Spleen (tissue), 11 donors: ENCODE measurements around the gene LIPE. TPM values are rescaled to one million over a fixed set of nuclear protein-coding genes. Genes with fewer than 3 reads are reported as not detected.

Experiments used
- DNase-seq: peaks from one replicate; pipeline ENCODE4 v3.0.0-alpha.2; 2020
- H3K27ac ChIP-seq, 8 donors: fragments of 200-600 bp; sonication (generic) in 7 of 8; 1 replicate in 4 of 8; 2 replicates in 4 of 8; pipeline versions ENCODE4 v1.5.0 to v1.8.0; 2016 to 2021; ENCODE audit warnings: inconsistent platforms in 4 of 8, mild to moderate bottlenecking in 4 of 8, moderate library complexity in 1 of 8
- H3K27me3 ChIP-seq, 7 donors: fragments of 200-600 bp; sonication (generic) in 6 of 7; replicated peaks in 1 of 7; 1 replicate in 4 of 7; 2 replicates in 3 of 7; pipeline versions ENCODE4 v1.5.0 to v1.8.0; 2016 to 2021; ENCODE audit warnings: inconsistent platforms in 3 of 7, mild to moderate bottlenecking in 1 of 7
- H3K36me3 ChIP-seq, 6 donors: fragments of 200-600 bp; sonication (generic) in 5 of 6; 1 replicate in 4 of 6; 2 replicates in 2 of 6; pipeline versions ENCODE4 v1.5.0 to v1.8.0; 2016 to 2021; ENCODE audit warnings: inconsistent platforms in 2 of 6
- H3K4me1 ChIP-seq, 6 donors: fragments of 200-600 bp; sonication (generic) in 5 of 6; 1 replicate in 3 of 6; 2 replicates in 3 of 6; pipeline versions ENCODE4 v1.5.0 to v1.8.0; 2016 to 2021; ENCODE audit warnings: inconsistent platforms in 3 of 6
- H3K4me3 ChIP-seq, 8 donors: fragments of 200-600 bp; sonication (generic) in 7 of 8; 1 replicate in 4 of 8; 2 replicates in 4 of 8; pipeline versions ENCODE4 v1.5.0 to v1.8.0; 2016 to 2021; ENCODE audit warnings: inconsistent platforms in 4 of 8, mild to moderate bottlenecking in 4 of 8, moderate library complexity in 2 of 8
- H3K9me3 ChIP-seq, 8 donors: fragments of 200-600 bp; sonication (generic) in 7 of 8; 1 replicate in 4 of 8; 2 replicates in 4 of 8; pipeline versions ENCODE4 v1.5.0 to v1.8.0; 2016 to 2021; ENCODE audit warnings: inconsistent platforms in 4 of 8
- POLR2A ChIP-seq, 3 donors: fragments of 450-650 bp; IDR thresholded peaks; one replicate each; pipeline ENCODE4 v1.5.1; 2017; ENCODE audit warnings: antibody characterized with exemption in 3 of 3, mild to moderate bottlenecking in 1 of 3
- POLR2AphosphoS5 ChIP-seq, 3 donors: sonication (generic); formaldehyde crosslinking; IDR thresholded peaks; one replicate each; pipeline ENCODE4 v1.5.1; 2017; ENCODE audit warnings: antibody characterized with exemption in 3 of 3
- WGBS, 5 donors: extraction: QIAGEN DNeasy Blood & Tissue Kit in 3 of 5; methylation state at CpG; one replicate each; pipeline versions ENCODE4 v1.1.5 to v1.1.7; 2013 to 2018; 5-methylcytosine and 5-hydroxymethylcytosine counted together
- intact Hi-C: fragments of 100-400 bp; cut with DNase I; formaldehyde crosslinking; loops from one replicate; pipeline ENCODE4 v1.15.0; 2023; ENCODE audit warnings: low total_unique reads
- polyA plus RNA-seq, 3 donors: library from polyadenylated mRNA; stranded (reverse); fragments of 200-250 nt; gene quantifications; one replicate each; pipeline ENCODE4 v1.2.1, GENCODE V29; 2013
- total RNA-seq, 7 donors: library from RNA; depleted of rRNA in 3 of 7; stranded (reverse); fragments of >200 nt in 3 of 7; fragmentation: NEBNext Ultra II Directional in 4 of 7; extraction: Animal tissue kit (Norgen Biotek cat#: 25700) in 4 of 7; gene quantifications; one replicate each; pipeline versions ENCODE4 v1.1.0 to v1.2.1, GENCODE V29; 2016 to 2021
- TF ChIP-seq, protein P1 (sequence below), 11 experiments: fragments of 200-600 bp in 7 of 11; fragments of 450-650 bp in 4 of 11; sonication (generic) in 4 of 11; IDR thresholded peaks in 8 of 11; conservative IDR thresholded peaks in 3 of 11; 1 replicate in 7 of 11; 2 replicates in 4 of 11; pipeline versions ENCODE4 v1.4.0 to v1.8.0; 2016 to 2021; ENCODE audit warnings: antibody characterized with exemption in 11 of 11, inconsistent platforms in 4 of 11, mild to moderate bottlenecking in 1 of 11
- donor health status: healthy with polysubstance abuse.
- donor health status: DM: no; HTN: no; CAD: no; lungs with moderate emphysema.
- donor health status: DM: no; HTN: no; CAD: no.
- donor health status: Bipolar disorder and iron deficiency.
- donor health status: healthy.
- donor health status: DM: no; HTN: no; CAD: no.
- donor health status: DM: yes; HTN: yes; CAD: no.

Gene LIPE
- total and polyA plus RNA-seq, 10 donors: 20.6 to 43.7 (median 25.2) TPM

DNA sequence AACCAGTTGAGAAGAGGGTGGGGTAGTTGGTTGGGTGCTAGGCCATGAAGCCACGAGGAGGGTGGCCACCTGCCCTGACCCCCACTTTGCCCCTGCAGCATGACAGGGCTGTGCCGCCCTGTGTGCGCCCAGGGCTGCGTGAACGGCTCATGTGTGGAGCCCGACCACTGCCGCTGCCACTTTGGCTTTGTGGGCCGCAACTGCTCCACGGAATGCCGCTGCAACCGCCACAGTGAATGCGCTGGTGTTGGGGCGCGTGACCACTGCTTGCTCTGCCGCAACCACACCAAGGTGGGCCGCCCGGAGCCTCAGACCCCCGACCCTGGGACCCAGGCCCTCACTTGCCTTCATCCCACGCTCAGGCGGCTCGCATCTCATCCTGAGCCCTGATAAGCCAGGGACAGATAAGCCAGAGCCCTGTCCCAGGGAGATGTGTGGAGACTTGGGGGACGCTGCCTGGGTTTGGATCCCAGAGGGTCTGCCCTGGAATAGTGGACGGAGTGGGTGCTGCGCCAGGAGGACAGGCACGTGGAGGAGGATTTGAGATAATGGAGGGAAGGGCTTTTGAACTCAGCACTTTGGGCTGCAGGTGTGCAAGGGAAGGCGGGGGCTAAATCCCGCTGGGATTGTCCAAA, 57.6 kb downstream of the LIPE start:
- WGBS, 5 donors: 95 to 96% (median 95%) methylated on average over 21 to 27 of the region's 27 CpGs
- intact Hi-C loops: no loop called here
- H3K36me3 ChIP-seq: peaks cover 0 to 22% (median 2%) of the 10 kb centered on the region in 6 donors
- H3K4me3 ChIP-seq: no peak overlapping the region
- H3K4me1 ChIP-seq: peaks cover 0 to 46% (median 15%) of the 10 kb centered on the region in 6 donors
- H3K9me3 ChIP-seq: no peaks in the 10 kb centered on the region
- H3K27me3 ChIP-seq: no peaks in the 10 kb centered on the region
- peak in 1 of 3 donors; percentile 9 for TF ChIP-seq POLR2AphosphoS5 (IDR thresholded peaks at IDR 0.05)
- TF ChIP-seq, protein P1, sequence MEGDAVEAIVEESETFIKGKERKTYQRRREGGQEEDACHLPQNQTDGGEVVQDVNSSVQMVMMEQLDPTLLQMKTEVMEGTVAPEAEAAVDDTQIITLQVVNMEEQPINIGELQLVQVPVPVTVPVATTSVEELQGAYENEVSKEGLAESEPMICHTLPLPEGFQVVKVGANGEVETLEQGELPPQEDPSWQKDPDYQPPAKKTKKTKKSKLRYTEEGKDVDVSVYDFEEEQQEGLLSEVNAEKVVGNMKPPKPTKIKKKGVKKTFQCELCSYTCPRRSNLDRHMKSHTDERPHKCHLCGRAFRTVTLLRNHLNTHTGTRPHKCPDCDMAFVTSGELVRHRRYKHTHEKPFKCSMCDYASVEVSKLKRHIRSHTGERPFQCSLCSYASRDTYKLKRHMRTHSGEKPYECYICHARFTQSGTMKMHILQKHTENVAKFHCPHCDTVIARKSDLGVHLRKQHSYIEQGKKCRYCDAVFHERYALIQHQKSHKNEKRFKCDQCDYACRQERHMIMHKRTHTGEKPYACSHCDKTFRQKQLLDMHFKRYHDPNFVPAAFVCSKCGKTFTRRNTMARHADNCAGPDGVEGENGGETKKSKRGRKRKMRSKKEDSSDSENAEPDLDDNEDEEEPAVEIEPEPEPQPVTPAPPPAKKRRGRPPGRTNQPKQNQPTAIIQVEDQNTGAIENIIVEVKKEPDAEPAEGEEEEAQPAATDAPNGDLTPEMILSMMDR (IDR thresholded peaks at IDR 0.05 in 8 of 11, conservative IDR thresholded peaks at IDR 0.05 in 3 of 11): no peak
- no peak for TF ChIP-seq POLR2A (IDR thresholded peaks at IDR 0.05)
- peak overlapping the region in 1 of 8 donors; percentile 61 for H3K27ac ChIP-seq
- DNase-seq: no peak

DNA sequence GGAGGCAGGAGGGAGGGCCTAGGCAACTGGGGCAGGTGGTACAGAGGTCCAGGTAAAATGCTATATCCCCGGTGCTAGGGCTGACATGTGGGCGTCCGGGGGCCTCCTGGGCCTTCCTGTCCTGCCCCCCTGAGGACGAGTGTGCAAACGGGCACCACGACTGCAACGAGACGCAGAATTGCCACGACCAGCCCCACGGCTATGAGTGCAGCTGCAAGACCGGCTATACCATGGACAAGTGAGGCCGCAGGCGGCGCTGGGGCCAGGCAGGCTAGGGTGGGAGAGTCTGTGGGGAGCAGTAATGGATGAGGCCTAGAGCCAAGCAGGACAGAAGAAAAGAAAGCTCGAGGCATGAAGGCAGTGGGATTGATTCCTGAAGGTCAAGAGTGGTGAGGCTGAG, 58.4 kb downstream of the LIPE start:
- 87 to 95% (median 94%) methylated on average over 15 of the region's 15 CpGs for WGBS, 5 donors
- Histone ChIP-seq H3K9me3 (peaks cover 0 to 7% (median 2%) of the 10 kb centered on the region in 8 donors), H3K36me3 (peaks cover 0 to 27% (median 1%) of the 10 kb centered on the region in 6 donors), H3K27ac (no peak overlapping the region), H3K4me3 (no peak overlapping the region), H3K4me1 (peaks cover 0 to 54% (median 23%) of the 10 kb centered on the region in 6 donors), H3K27me3 (no peaks in the 10 kb centered on the region)
- intact Hi-C loops: no loop called here
- TF ChIP-seq, protein P1 (IDR thresholded peaks at IDR 0.05 in 8 of 11, conservative IDR thresholded peaks at IDR 0.05 in 3 of 11): no peak
- TF ChIP-seq POLR2A (IDR thresholded peaks at IDR 0.05) (no peak), POLR2AphosphoS5 (IDR thresholded peaks at IDR 0.05) (no peak)
- DNase-seq: no peak

DNA sequence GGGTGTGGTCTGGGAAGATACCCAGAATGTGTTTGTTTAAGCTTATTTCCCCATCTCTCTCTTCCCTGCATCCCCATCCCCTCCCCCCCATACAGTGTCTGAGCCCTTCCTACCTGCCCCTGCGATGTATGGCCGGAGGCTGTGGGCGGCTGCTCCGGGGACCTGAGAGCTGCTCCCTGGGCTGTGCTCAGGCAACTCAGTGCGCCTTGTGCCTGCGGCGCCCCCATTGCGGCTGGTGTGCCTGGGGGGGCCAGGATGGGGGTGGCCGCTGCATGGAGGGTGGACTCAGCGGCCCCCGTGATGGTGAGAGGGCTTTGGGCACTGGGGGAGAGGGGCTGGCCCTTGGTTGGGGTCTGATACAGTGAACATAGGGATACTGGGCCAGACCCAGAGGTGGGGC, 58.8 kb downstream of the LIPE start:
- 94 to 100% (median 96%) methylated on average over 6 to 11 of the region's 11 CpGs for WGBS, 5 donors
- H3K27me3 ChIP-seq: no peaks in the 10 kb centered on the region
- H3K36me3 ChIP-seq: peaks cover 0 to 31% (median 5%) of the 10 kb centered on the region in 6 donors
- no peak for DNase-seq
- peaks cover 0 to 58% (median 25%) of the 10 kb centered on the region in 6 donors for H3K4me1 ChIP-seq
- intact Hi-C loops: no loop called here
- H3K27ac ChIP-seq: no peak overlapping the region
- H3K4me3 ChIP-seq: no peak overlapping the region
- peaks cover 0 to 11% (median 2%) of the 10 kb centered on the region in 8 donors for H3K9me3 ChIP-seq
- TF ChIP-seq POLR2AphosphoS5 (IDR thresholded peaks at IDR 0.05) (no peak), POLR2A (IDR thresholded peaks at IDR 0.05) (no peak)
- TF ChIP-seq, protein P1 (IDR thresholded peaks at IDR 0.05 in 8 of 11, conservative IDR thresholded peaks at IDR 0.05 in 3 of 11): no peak

DNA sequence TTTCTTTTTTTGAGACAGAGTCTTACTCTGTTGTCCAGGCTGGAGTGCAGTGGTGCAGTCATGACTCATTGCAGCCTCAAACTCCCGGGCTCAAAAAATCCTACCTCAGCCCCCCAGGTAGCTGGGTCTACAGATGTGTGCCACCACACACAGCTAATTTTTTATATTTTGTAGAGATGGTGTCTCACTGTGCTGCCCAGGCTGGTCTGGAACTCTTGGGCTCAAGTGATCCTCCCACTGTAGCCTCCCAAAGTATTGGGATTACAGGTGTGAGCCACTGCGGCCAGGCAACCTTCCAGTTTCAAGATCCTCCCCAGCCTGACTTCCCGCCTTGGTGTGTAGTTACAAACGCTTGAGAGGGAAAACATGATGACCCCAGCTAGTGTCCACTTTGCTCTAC, 59.3 kb downstream of the LIPE start:
- H3K36me3 ChIP-seq: peaks cover 0 to 35% (median 8%) of the 10 kb centered on the region in 6 donors
- H3K9me3 ChIP-seq: peaks cover 0 to 15% (median 2%) of the 10 kb centered on the region in 8 donors
- intact Hi-C loops: no loop called here
- TF ChIP-seq POLR2AphosphoS5 (IDR thresholded peaks at IDR 0.05): no peak
- no peak for TF ChIP-seq POLR2A (IDR thresholded peaks at IDR 0.05)
- TF ChIP-seq, protein P1 (IDR thresholded peaks at IDR 0.05 in 8 of 11, conservative IDR thresholded peaks at IDR 0.05 in 3 of 11): no peak
- DNase-seq: no peak
- H3K27ac ChIP-seq: no peak overlapping the region
- no peaks in the 10 kb centered on the region for H3K27me3 ChIP-seq
- no peak overlapping the region for H3K4me3 ChIP-seq
- peaks cover 0 to 62% (median 28%) of the 10 kb centered on the region in 6 donors for H3K4me1 ChIP-seq
- WGBS, 5 donors: 92 to 97% (median 96%) methylated on average over 4 of the region's 4 CpGs
